Thoracic aorta (tissue), 2 donors: ENCODE results near the gene TBL1XR1. TPM values are rescaled to one million over a fixed set of nuclear protein-coding genes. Genes with fewer than 3 reads are reported as not detected.
"Not testable (repeated sequence)": the region's sequence is repeated elsewhere in the genome, so short reads cannot be mapped to it uniquely, and the experiment has no call there.

Experiments used
- ATAC-seq: fragments of 150-250 bp; one replicate; pipeline ENCODE4 v1.8.0; 2017; ENCODE audit warnings: low read depth; ENCODE audit not compliant: insufficient number of reproducible peaks, low FRiP score
- DNase-seq: peaks from one replicate; pipeline ENCODE4 v3.0.0-alpha.2; 2020; ENCODE audit warnings: low spot score
- H3K27ac ChIP-seq, 2 donors: fragments of 200-600 bp; sonication (generic); 1 replicate in 1 of 2; 2 replicates in 1 of 2; pipeline ENCODE4 v1.5.1; 2016; ENCODE audit warnings: mild to moderate bottlenecking in 2 of 2, moderate library complexity in 2 of 2
- H3K27me3 ChIP-seq: fragments of 200-600 bp; sonication (generic); replicated peaks from 2 replicates; pipeline ENCODE4 v1.6.0; 2016; ENCODE audit warnings: mild to moderate bottlenecking; ENCODE audit not compliant: insufficient read depth
- H3K36me3 ChIP-seq: fragments of 200-600 bp; sonication (generic); one replicate; pipeline ENCODE4 v1.5.1; 2016
- H3K4me1 ChIP-seq, 2 donors: fragments of 200-600 bp; sonication (generic); 1 replicate in 1 of 2; 2 replicates in 1 of 2; pipeline versions ENCODE4 v1.5.1 to v1.6.0; 2016; ENCODE audit warnings: low read depth in 2 of 2, mild to moderate bottlenecking in 1 of 2; ENCODE audit not compliant: control insufficient read depth in 1 of 2
- H3K4me3 ChIP-seq: fragments of 200-600 bp; sonication (generic); 2 replicates; pipeline ENCODE4 v1.5.1; 2016; ENCODE audit warnings: mild to moderate bottlenecking
- H3K9me3 ChIP-seq: fragments of 200-600 bp; sonication (generic); 2 replicates; pipeline ENCODE4 v1.5.1; 2016
- CTCF ChIP-seq: fragments of 200-600 bp; sonication (generic); IDR thresholded peaks from one replicate; pipeline ENCODE4 v1.5.1; 2019; ENCODE audit warnings: antibody characterized with exemption
- total RNA-seq, 2 donors: library from RNA; depleted of rRNA; stranded (reverse); fragments of >200 nt; gene quantifications; one replicate each; pipeline versions ENCODE4 v1.1.0 to v1.2.3, GENCODE V29; 2016

The TBL1XR1 gene
- total RNA-seq, 2 donors from 2014 or later = 67.0 to 109 TPM

GRCh38 chr3:177145381-177145780 lies 51.9 kb downstream of the TBL1XR1 start:
- DNase-seq = no peak
- no peaks in the 10 kb centered on the region for H3K9me3 ChIP-seq
- H3K27ac ChIP-seq = no peak overlapping the region
- no peak for TF ChIP-seq CTCF
- ATAC-seq = no peak
- no peaks in the 10 kb centered on the region for H3K27me3 ChIP-seq
- H3K36me3 ChIP-seq = no peaks in the 10 kb centered on the region
- no peak overlapping the region for H3K4me3 ChIP-seq
- H3K4me1 ChIP-seq = peaks cover 25 to 59% of the 10 kb centered on the region in 2 donors

- Histone ChIP-seq H3K36me3 (no peaks in the 10 kb centered on the region), H3K9me3 (no peaks in the 10 kb centered on the region), H3K4me3 (no peak overlapping the region), H3K27ac (no peak overlapping the region), H3K27me3 (no peaks in the 10 kb centered on the region), H3K4me1 (peaks cover 21 to 55% of the 10 kb centered on the region in 2 donors)
- DNase-seq (no peak), ATAC-seq (no peak)
- TF ChIP-seq CTCF = no peak
Observed at GRCh38 chr3:177144922-177145321, 52.4 kb downstream of the TBL1XR1 start.

- Histone ChIP-seq H3K36me3 (no peaks in the 10 kb centered on the region), H3K27ac (no peak overlapping the region), H3K4me3 (no peak overlapping the region), H3K27me3 (no peaks in the 10 kb centered on the region), H3K4me1 (peaks cover 13 to 38% of the 10 kb centered on the region in 2 donors), H3K9me3 (no peaks in the 10 kb centered on the region)
- ATAC-seq (no peak), DNase-seq (no peak)
- no peak for TF ChIP-seq CTCF
Observed at GRCh38 chr3:177141899-177142646, 55.2 kb downstream of the TBL1XR1 start.

- Histone ChIP-seq H3K36me3 (no peaks in the 10 kb centered on the region), H3K27ac (no peak overlapping the region), H3K27me3 (no peaks in the 10 kb centered on the region), H3K4me3 (no peak overlapping the region), H3K4me1 (peaks cover 10 to 37% of the 10 kb centered on the region in 2 donors), H3K9me3 (no peaks in the 10 kb centered on the region)
- DNase-seq = no peak
- ATAC-seq = no peak
- TF ChIP-seq CTCF = no peak
Observed at GRCh38 chr3:177141471-177141870, 55.8 kb downstream of the TBL1XR1 start.

- H3K4me1 ChIP-seq = peaks cover 3 to 28% of the 10 kb centered on the region in 2 donors
- not testable (repeated sequence) for H3K27ac ChIP-seq, ATAC-seq, DNase-seq, H3K27me3 ChIP-seq, H3K9me3 ChIP-seq, H3K36me3 ChIP-seq, H3K4me3 ChIP-seq
Observed at GRCh38 chr3:177139220-177139619, 58.1 kb downstream of the TBL1XR1 start.
